GM12865 (cell line): Measurements from ENCODE around the gene CLTCL1.

Experiments used
- DNase-seq: peaks from one replicate; pipeline ENCODE4 v3.0.0; 2010; ENCODE audit warnings: low read depth
- H3K4me3 ChIP-seq: 2 replicates; pipeline ENCODE4 v1.5.1; 2011; ENCODE audit warnings: mild to moderate bottlenecking, low read depth, low read length, control low read depth
- TF ChIP-seq, protein P1 (sequence below): IDR thresholded peaks from 2 replicates; pipeline ENCODE4 v1.5.1; 2011; ENCODE audit warnings: low read length, control low read depth, low read depth, inconsistent platforms; ENCODE audit not compliant: insufficient read depth; ENCODE audit errors: missing control alignments

Gene CLTCL1

DNA sequence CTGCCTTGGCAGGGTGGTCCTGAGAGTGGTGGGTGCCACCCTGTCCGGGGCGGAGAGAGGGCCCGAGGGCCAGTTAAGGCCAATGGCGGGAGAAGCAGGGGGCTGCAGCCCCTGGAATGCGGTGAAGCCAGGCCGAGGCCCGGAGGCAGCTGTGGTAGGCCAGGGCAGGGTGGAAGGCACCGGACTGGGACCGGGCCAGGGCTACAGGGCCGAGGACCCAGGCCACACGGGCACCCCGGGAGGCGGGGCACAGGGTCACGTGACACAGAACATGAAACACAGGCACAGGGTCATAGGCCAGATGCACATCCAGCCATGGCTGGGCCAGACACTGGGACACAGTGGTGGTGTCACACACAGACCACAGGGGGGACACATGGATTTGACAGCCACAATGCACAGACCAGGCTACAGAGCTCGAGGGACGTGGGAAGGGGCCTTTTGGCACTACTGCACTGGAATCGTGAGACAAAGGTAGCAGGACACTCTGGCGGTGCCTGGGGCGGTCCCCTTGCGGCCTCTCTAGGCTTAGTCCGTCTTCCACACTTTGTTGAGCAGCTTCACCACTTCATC is 115.8 kb downstream of the CLTCL1 start:
- H3K4me3 ChIP-seq = no peak overlapping the region
- TF ChIP-seq, protein P1, sequence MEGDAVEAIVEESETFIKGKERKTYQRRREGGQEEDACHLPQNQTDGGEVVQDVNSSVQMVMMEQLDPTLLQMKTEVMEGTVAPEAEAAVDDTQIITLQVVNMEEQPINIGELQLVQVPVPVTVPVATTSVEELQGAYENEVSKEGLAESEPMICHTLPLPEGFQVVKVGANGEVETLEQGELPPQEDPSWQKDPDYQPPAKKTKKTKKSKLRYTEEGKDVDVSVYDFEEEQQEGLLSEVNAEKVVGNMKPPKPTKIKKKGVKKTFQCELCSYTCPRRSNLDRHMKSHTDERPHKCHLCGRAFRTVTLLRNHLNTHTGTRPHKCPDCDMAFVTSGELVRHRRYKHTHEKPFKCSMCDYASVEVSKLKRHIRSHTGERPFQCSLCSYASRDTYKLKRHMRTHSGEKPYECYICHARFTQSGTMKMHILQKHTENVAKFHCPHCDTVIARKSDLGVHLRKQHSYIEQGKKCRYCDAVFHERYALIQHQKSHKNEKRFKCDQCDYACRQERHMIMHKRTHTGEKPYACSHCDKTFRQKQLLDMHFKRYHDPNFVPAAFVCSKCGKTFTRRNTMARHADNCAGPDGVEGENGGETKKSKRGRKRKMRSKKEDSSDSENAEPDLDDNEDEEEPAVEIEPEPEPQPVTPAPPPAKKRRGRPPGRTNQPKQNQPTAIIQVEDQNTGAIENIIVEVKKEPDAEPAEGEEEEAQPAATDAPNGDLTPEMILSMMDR = no peak
- no peak for DNase-seq

DNA sequence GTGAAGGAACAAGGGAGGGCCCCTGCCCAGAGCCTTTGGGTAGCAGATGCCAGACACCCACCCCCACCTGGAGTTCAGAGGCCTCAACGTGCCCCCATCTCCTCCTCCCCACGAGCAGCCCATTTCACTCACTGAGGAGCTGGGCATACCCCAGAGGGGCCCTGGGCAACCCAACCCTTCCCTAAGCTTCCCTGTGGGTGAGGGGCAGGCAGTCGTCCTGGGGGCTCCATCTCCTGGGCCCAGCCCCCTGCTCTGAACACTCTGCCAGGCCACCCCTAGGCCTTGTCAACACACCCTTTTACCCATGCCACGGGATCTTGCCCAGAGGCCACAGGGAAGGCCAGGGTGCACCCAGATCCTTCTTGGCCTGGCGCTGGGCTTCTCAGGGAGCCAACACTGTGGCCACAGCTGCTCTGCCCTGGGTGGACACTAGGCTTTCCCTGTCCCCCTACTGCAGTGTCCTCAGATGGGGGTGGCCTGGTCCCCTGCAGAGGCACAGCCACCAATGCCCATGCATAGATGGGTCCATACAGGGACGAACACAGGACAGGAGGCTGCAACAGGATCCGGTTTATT is 116.4 kb downstream of the CLTCL1 start:
- no peak overlapping the region for H3K4me3 ChIP-seq
- TF ChIP-seq, protein P1 = no peak
- DNase-seq = no peak

- TF ChIP-seq, protein P1 = no peak
- peak overlapping the region; percentile 93 for H3K4me3 ChIP-seq
- peak; percentile 72 for DNase-seq
Measured at GRCh38 chr22:19174106-19175025, 117.2 kb downstream of the CLTCL1 start.

- TF ChIP-seq, protein P1 = no peak
- no peak for DNase-seq
- peak overlapping the region; percentile 93 for H3K4me3 ChIP-seq
Measured at GRCh38 chr22:19173047-19174035, 118.2 kb downstream of the CLTCL1 start.

- peak overlapping the region; percentile 93 for H3K4me3 ChIP-seq
- no peak for DNase-seq
- TF ChIP-seq, protein P1 = no peak
Measured at GRCh38 chr22:19172213-19173046, 119.1 kb downstream of the CLTCL1 start.

DNA sequence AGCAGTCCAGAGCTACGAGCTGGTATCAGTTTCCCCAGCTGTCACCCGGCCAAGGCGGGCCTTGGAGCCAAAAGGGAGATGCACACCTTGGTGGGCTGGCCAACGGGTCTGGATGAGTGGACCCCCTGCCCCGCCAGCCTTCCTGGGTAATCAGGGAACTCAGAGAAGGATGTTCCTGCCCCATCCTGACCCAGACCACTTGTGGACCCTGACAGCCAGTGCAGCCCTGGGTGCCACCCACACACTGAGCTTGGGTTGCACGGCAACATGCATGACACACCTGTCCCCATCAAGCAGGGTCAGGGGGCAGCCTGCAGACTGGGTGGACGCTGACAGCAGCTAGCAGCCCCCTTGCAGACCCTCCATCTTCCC is 121.6 kb downstream of the CLTCL1 start:
- H3K4me3 ChIP-seq = no peak overlapping the region
- TF ChIP-seq, protein P1 = no peak

More for the DNA sequence above, 121.6 kb downstream of the CLTCL1 start:
- no peak for DNase-seq
